Measurements from ENCODE around the gene TRIM47. TPM values are rescaled to one million over a fixed set of nuclear protein-coding genes. Genes with fewer than 3 reads are reported as not detected.

TRIM47 gene
- total RNA-seq, 1 experiment from 2014 or later: 125 TPM

DNA sequence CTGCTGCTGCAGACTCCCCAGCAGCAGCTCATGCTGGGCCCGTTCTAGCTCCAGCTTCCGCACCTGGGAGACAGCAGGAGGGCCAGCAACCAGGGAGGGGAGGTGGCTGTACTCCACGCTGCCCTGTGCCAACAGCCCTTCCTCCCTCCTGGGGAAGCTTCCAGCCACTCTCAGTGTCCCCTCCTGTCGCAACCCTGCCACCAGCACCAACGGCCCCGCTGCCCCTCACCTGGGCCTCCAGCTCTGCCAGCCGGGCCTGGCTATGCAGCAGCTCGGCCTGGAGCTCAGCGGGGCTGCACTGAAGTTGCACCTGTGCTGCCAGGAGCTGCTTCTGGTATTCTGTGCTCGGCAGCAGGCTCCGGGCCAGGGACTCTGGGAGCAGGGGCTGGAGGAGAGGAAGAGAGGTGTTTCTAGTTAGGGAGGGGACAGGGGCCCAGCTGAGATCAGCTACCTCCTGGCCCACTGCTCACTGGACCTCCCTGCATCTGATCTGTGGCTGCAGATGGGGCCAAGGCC lies 41.7 kb upstream of the TRIM47 start:
- POLR2A ChIA-PET: no interaction called here

DNA sequence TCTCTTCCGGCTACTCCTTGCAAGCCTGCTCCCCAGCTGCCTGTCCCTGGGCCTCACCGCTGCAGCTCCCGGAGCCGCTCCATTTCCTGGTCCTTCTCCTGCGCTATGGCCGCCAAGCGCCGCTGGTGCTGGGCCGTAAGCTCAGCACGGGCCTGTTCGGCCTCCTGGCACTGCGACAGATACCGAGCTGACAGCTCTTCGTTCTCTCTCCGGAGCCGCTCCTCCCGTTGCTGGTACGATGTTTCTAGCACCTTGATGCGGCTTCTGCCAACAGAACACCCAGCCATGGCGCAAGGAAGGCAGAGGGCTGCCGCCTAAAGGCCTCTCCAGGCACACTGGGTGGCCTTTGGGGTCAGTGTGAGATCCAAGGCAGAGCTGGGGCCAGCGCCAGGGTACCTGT lies 41.2 kb upstream of the TRIM47 start:
- DNase-seq (ENCODE audit: low read depth, low spot score) (no peak), ATAC-seq (no peak)
- Histone ChIP-seq H3K4me3 (ENCODE audit: low read depth in 2 of 2, low read length in 2 of 2) (no peak overlapping the region), H3K36me3 (ENCODE audit: control insufficient read depth, insufficient read depth, low read length) (no peaks in the 10 kb centered on the region), H3K4me1 (ENCODE audit: control insufficient read depth, insufficient read depth, low read length) (no peaks in the 10 kb centered on the region), H3K27me3 (ENCODE audit: control insufficient read depth, insufficient read depth, low read length) (no peaks in the 10 kb centered on the region), H3K27ac (ENCODE audit: low read length) (no peak overlapping the region), H3K9me3 (ENCODE audit: control insufficient read depth, insufficient read depth, low read depth, low read length) (no peaks in the 10 kb centered on the region)
- BruUV-seq (replicated peaks): no TSS peak
- CTCF ChIA-PET: no interaction called here
- POLR2A ChIA-PET: interaction anchor here (1.1 kb wide), 1 partner anchor 23 kb away, joined by 5 read pairs; no protein-coding TSS in a partner anchor
- intact Hi-C loops (cut with micrococcal nuclease; ENCODE audit: unreplicated experiment): no loop called here
- in situ Hi-C loops (cut with HindIII; ENCODE audit: low pct_unique_long_range_greater_than_20kb, low sequenced_read_pairs): no loop called here
- TF ChIP-seq SIN3A (IDR thresholded peaks at IDR 0.05; ENCODE audit: borderline replicate concordance, insufficient read depth, low read depth, low read length) (no peak), POLR2AphosphoS5 (IDR thresholded peaks at IDR 0.05; ENCODE audit: low read depth, low read length) (no peak), TCF7L2 (IDR thresholded peaks at IDR 0.05; ENCODE audit: low read depth, low read length) (no peak)
- TF ChIP-seq, protein P1, sequence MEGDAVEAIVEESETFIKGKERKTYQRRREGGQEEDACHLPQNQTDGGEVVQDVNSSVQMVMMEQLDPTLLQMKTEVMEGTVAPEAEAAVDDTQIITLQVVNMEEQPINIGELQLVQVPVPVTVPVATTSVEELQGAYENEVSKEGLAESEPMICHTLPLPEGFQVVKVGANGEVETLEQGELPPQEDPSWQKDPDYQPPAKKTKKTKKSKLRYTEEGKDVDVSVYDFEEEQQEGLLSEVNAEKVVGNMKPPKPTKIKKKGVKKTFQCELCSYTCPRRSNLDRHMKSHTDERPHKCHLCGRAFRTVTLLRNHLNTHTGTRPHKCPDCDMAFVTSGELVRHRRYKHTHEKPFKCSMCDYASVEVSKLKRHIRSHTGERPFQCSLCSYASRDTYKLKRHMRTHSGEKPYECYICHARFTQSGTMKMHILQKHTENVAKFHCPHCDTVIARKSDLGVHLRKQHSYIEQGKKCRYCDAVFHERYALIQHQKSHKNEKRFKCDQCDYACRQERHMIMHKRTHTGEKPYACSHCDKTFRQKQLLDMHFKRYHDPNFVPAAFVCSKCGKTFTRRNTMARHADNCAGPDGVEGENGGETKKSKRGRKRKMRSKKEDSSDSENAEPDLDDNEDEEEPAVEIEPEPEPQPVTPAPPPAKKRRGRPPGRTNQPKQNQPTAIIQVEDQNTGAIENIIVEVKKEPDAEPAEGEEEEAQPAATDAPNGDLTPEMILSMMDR (IDR thresholded peaks at IDR 0.05): no peak
- TF ChIP-seq, protein P2, sequence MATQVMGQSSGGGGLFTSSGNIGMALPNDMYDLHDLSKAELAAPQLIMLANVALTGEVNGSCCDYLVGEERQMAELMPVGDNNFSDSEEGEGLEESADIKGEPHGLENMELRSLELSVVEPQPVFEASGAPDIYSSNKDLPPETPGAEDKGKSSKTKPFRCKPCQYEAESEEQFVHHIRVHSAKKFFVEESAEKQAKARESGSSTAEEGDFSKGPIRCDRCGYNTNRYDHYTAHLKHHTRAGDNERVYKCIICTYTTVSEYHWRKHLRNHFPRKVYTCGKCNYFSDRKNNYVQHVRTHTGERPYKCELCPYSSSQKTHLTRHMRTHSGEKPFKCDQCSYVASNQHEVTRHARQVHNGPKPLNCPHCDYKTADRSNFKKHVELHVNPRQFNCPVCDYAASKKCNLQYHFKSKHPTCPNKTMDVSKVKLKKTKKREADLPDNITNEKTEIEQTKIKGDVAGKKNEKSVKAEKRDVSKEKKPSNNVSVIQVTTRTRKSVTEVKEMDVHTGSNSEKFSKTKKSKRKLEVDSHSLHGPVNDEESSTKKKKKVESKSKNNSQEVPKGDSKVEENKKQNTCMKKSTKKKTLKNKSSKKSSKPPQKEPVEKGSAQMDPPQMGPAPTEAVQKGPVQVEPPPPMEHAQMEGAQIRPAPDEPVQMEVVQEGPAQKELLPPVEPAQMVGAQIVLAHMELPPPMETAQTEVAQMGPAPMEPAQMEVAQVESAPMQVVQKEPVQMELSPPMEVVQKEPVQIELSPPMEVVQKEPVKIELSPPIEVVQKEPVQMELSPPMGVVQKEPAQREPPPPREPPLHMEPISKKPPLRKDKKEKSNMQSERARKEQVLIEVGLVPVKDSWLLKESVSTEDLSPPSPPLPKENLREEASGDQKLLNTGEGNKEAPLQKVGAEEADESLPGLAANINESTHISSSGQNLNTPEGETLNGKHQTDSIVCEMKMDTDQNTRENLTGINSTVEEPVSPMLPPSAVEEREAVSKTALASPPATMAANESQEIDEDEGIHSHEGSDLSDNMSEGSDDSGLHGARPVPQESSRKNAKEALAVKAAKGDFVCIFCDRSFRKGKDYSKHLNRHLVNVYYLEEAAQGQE (IDR thresholded peaks at IDR 0.05; ENCODE audit: insufficient read depth in 1 of 2, low read depth in 2 of 2, low read length in 1 of 2): no peak

More for the DNA sequence above, 41.7 kb upstream of the TRIM47 start:
- DNase-seq (ENCODE audit: low read depth, low spot score) (no peak), ATAC-seq (no peak)
- in situ Hi-C loops (cut with HindIII; ENCODE audit: low pct_unique_long_range_greater_than_20kb, low sequenced_read_pairs): no loop called here
- H3K4me3 ChIP-seq (ENCODE audit: low read depth in 2 of 2, low read length in 2 of 2): no peak overlapping the region
- no peaks in the 10 kb centered on the region for H3K27me3 ChIP-seq (ENCODE audit: control insufficient read depth, insufficient read depth, low read length)
- no peak overlapping the region for H3K27ac ChIP-seq (ENCODE audit: low read length)
- intact Hi-C loops (cut with micrococcal nuclease; ENCODE audit: unreplicated experiment): no loop called here
- no peaks in the 10 kb centered on the region for H3K9me3 ChIP-seq (ENCODE audit: control insufficient read depth, insufficient read depth, low read depth, low read length)
- TF ChIP-seq, protein P1 (IDR thresholded peaks at IDR 0.05): no peak
- TF ChIP-seq, protein P2 (IDR thresholded peaks at IDR 0.05; ENCODE audit: insufficient read depth in 1 of 2, low read depth in 2 of 2, low read length in 1 of 2): no peak
- TF ChIP-seq SIN3A (IDR thresholded peaks at IDR 0.05; ENCODE audit: borderline replicate concordance, insufficient read depth, low read depth, low read length) (no peak), POLR2AphosphoS5 (IDR thresholded peaks at IDR 0.05; ENCODE audit: low read depth, low read length) (no peak), TCF7L2 (IDR thresholded peaks at IDR 0.05; ENCODE audit: low read depth, low read length) (no peak)
- CTCF ChIA-PET: interaction anchor here (0.6 kb wide), 1 partner anchor 216 kb away, joined by 8 read pairs; no protein-coding TSS in a partner anchor
- BruUV-seq (replicated peaks): no TSS peak
- H3K4me1 ChIP-seq (ENCODE audit: control insufficient read depth, insufficient read depth, low read length): no peaks in the 10 kb centered on the region
- no peaks in the 10 kb centered on the region for H3K36me3 ChIP-seq (ENCODE audit: control insufficient read depth, insufficient read depth, low read length)
